K562 (cell line): ENCODE results near the gene PSPH. TPM values are rescaled to one million over a fixed set of nuclear protein-coding genes. Genes with fewer than 3 reads are reported as not detected.

ENCODE experiments used
- BCOR ChIP-seq: fragments of 450-650 bp; IDR thresholded peaks from 2 replicates; pipeline ENCODE4 v1.6.1; 2016
- CHAMP1 ChIP-seq: fragments of 450-650 bp; IDR thresholded peaks from 2 replicates; pipeline ENCODE4 v1.6.1; 2016; ENCODE audit warnings: mild to moderate bottlenecking
- E2F3 ChIP-seq: fragments of 250-450 bp; sonication (Bioruptor Pico); IDR thresholded peaks from 2 replicates; pipeline ENCODE4 v1.4.0; 2020; ENCODE audit warnings: mild to moderate bottlenecking
- FOXP4 ChIP-seq: sonication (generic); formaldehyde crosslinking; IDR thresholded peaks from 2 replicates; pipeline ENCODE4 v1.8.0; 2022; ENCODE audit warnings: mild to moderate bottlenecking, missing genetic modification reagents, borderline replicate concordance
- GTF2F1 ChIP-seq: IDR thresholded peaks from 2 replicates; pipeline ENCODE4 v1.6.1; 2011; ENCODE audit warnings: low read depth, low read length, improper control_type of control experiment
- HBP1 ChIP-seq: fragments of 450-650 bp; formaldehyde crosslinking; IDR thresholded peaks from 2 replicates; pipeline ENCODE4 v1.4.0; 2022; ENCODE audit warnings: missing genetic modification characterization
- HDGF ChIP-seq: fragments of 450-650 bp; IDR thresholded peaks from 2 replicates; pipeline ENCODE4 v1.6.1; 2016
- HNRNPH1 ChIP-seq: fragments of 200-400 bp; formaldehyde crosslinking; optimal IDR thresholded peaks from 2 replicates; pipeline ENCODE3; 2017; ENCODE audit warnings: low read depth, mild to moderate bottlenecking, low read length, moderate library complexity
- KLF1 ChIP-seq: fragments of 450-650 bp; IDR thresholded peaks from 2 replicates; pipeline ENCODE4 v1.6.1; 2016; ENCODE audit warnings: missing genetic modification characterization, missing compliant biosample characterization
- MTA1 ChIP-seq: fragments of 450-650 bp; IDR thresholded peaks from 2 replicates; pipeline ENCODE4 v1.6.1; 2017; ENCODE audit warnings: borderline replicate concordance
- NCOA6 ChIP-seq: fragments of 450-650 bp; IDR thresholded peaks from 2 replicates; pipeline ENCODE4 v1.6.1; 2017; ENCODE audit warnings: mild to moderate bottlenecking
- PBX2 ChIP-seq, 2 experiments: IDR thresholded peaks in 1 of 2; conservative IDR thresholded peaks in 1 of 2; 2 replicates each; pipeline ENCODE4 v1.6.1; 2016; ENCODE audit warnings: low read depth in 2 of 2, mild to moderate bottlenecking in 1 of 2, missing compliant biosample characterization in 1 of 2, missing genetic modification characterization in 1 of 2, moderate library complexity in 1 of 2
- RAD51 ChIP-seq: fragments of 450-650 bp; IDR thresholded peaks from 2 replicates; pipeline ENCODE4 v1.7.1; 2016; ENCODE audit warnings: low read depth, mild to moderate bottlenecking, borderline replicate concordance
- RCOR1 ChIP-seq, 2 experiments: IDR thresholded peaks; 2 replicates each; pipeline ENCODE4 v1.6.1; 2012; ENCODE audit warnings: low read depth in 2 of 2, low read length in 2 of 2, borderline replicate concordance in 1 of 2, improper control_type of control experiment in 1 of 2
- SMARCC2 ChIP-seq: fragments of 450-650 bp; IDR thresholded peaks from 2 replicates; pipeline ENCODE4 v1.6.1; 2017; ENCODE audit warnings: antibody characterized with exemption, moderate library complexity, mild to moderate bottlenecking, low read depth
- ZNF717 ChIP-seq: fragments of 250-450 bp; sonication (Bioruptor Pico); IDR thresholded peaks from 2 replicates; pipeline ENCODE4 v1.5.0; 2021
- ZZZ3 ChIP-seq: fragments of 450-650 bp; IDR thresholded peaks from 2 replicates; pipeline ENCODE4 v1.6.1; 2016; ENCODE audit warnings: antibody characterized with exemption, mild to moderate bottlenecking, moderate library complexity
- polyA plus RNA-seq, 8 experiments: library from polyadenylated mRNA; depleted of rRNA in 4 of 8; stranded (reverse) in 5 of 8; unstranded in 3 of 8; fragments of >200 nt; fragmentation: Nextera tagmentation in 2 of 8; fragmentation: Illumina TruSeq in 1 of 8; extraction: Ambion mirVana in 2 of 8; extraction: Trizol in 1 of 8; gene quantifications; 2 replicates each; pipeline versions ENCODE4 v1.2.1 to v1.2.3, GENCODE V29; 2011 to 2014; ENCODE audit warnings: inconsistent platforms in 1 of 8, missing spikeins in 1 of 8
- total RNA-seq, 7 experiments: library from RNA; depleted of rRNA in 6 of 7; stranded (reverse); fragments of >200 nt in 6 of 7; fragmentation: Illumina TruSeq in 2 of 7; extraction: Trizol in 2 of 7; gene quantifications; 2 replicates each; pipeline versions ENCODE4 v1.2.1 to v1.2.3, GENCODE V29; 2011 to 2021; ENCODE audit warnings: low replicate concordance in 1 of 7

PSPH gene
- total and polyA plus RNA-seq, 9 of the 15 experiments (the other 6 are each of a cell fraction or from before 2014, with no cell fraction given): 6.3 to 46.8 (median 20.2) TPM

GRCh38 chr7:56063882-56064625 is 12.8 kb upstream of the PSPH start, which contains the start of gene SUMF2 (continued):
- TF ChIP-seq MTA1 (no peak), CHAMP1 (no peak), PBX2 (CRISPR knock-in tag; IDR thresholded peaks at IDR 0.05; ENCODE audit: low read depth) (no peak), PBX2 (tag; conservative IDR thresholded peaks at IDR 0.05; ENCODE audit: low read depth) (no peak), RCOR1 (IDR thresholded peaks at IDR 0.05; ENCODE audit: borderline replicate concordance in 1 of 2, low read depth in 2 of 2, low read length in 2 of 2) (0 out of 4 replicates have a peak, but pooled peaks of 1 of the 2 experiments have one; percentile 24), NCOA6 (no peak), ZZZ3 (no peak), BCOR (no peak), GTF2F1 (no peak), HDGF (no peak), E2F3 (CRISPR knock-in tag) (no peak), KLF1 (tag) (no peak), HNRNPH1 (no peak), SMARCC2 (no peak), ZNF717 (CRISPR knock-in tag) (0 out of 2 replicates have a peak, but pooled peaks have one; percentile 71), HBP1 (CRISPR knock-in tag) (peak; percentile 62; the same call in 1 of the 2 replicates), RAD51 (no peak), FOXP4 (CRISPR knock-in tag) (no peak)
